ENCODE measurements around the gene PRDM5. TPM values are rescaled to one million over a fixed set of nuclear protein-coding genes. Genes with fewer than 3 reads are reported as not detected.

Gene PRDM5
- total RNA-seq, 1 donor from 2014 or later = 9.0 TPM

DNA sequence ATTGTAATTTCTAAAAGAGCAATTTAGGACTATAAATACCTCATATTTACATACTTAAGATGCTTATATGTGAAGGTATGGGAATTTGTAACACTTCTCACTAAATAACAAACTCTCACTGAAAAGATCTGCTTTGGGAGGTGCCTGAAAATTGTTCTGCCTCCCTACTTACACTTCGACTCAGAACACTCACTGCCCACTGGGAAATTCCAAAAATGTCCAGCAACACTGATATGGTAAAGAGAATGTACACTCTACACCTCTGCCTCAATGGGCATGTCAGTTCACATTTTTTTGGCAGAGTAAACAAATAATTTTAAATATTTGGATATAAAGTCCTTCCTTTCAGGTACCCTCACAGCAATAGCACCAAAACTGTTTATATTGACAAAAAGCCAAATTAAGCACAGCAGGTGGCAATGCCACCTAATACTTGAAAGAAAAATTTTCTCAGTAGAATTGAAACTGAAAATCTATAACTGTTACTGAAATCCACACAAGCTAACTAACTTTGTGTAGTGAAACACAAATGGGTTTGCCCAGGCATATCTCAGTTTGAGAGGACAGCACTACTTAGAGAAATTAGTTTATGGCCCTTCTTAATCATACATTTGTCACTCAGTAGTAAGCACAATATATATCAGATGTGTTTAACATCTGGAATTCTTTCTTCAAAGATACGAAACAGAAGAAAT lies 67.1 kb downstream of the PRDM5 start:
- FAIRE-seq (no peak), DNase-seq (ENCODE audit: low read depth) (no peak)
- TF ChIP-seq, protein P1, sequence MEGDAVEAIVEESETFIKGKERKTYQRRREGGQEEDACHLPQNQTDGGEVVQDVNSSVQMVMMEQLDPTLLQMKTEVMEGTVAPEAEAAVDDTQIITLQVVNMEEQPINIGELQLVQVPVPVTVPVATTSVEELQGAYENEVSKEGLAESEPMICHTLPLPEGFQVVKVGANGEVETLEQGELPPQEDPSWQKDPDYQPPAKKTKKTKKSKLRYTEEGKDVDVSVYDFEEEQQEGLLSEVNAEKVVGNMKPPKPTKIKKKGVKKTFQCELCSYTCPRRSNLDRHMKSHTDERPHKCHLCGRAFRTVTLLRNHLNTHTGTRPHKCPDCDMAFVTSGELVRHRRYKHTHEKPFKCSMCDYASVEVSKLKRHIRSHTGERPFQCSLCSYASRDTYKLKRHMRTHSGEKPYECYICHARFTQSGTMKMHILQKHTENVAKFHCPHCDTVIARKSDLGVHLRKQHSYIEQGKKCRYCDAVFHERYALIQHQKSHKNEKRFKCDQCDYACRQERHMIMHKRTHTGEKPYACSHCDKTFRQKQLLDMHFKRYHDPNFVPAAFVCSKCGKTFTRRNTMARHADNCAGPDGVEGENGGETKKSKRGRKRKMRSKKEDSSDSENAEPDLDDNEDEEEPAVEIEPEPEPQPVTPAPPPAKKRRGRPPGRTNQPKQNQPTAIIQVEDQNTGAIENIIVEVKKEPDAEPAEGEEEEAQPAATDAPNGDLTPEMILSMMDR (IDR thresholded peaks at IDR 0.05; ENCODE audit: insufficient read depth, low read length, severe bottlenecking) = no peak
- H3K36me3 ChIP-seq (ENCODE audit: control insufficient read depth, insufficient read depth, low read length) = no peaks in the 10 kb centered on the region
- no peak overlapping the region for H3K4me3 ChIP-seq (ENCODE audit: low read depth, low read length)
- no peaks in the 10 kb centered on the region for H3K27me3 ChIP-seq (ENCODE audit: control insufficient read depth, insufficient read depth, low read length)

DNA sequence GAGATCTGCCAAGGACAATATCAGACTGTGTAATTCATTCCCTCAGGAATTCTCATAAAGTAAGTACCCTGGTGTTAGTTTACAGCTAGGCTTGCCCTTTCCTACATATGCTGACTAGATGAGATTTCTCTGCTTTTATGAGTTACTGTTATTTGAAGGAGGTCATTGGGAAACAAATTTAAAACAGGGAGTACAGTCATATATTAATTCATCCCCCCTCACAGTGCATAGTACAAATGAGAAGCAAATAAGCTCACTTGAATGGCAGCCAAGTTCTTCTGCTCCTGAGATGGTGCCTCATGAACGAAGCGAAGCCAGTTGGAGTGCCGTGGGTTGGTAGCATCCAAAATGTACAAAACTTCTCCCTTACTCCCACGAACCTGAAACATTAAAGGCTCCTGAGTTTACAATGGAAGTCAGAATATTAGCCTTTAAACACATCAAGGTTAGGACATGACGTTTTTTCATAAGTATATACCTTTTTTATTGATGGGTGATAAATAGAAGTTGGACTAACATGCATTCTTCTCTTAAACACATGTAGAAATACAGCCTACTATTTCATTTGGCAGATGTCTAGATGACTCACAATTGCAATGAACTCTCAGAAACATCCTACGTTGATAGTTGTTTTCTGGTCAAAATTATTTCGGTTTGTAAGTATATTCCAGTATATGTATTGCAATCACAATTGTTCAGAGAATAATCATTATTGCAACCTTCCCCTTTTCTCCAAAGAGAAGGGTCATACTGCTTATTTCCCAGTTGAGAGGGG lies 69.2 kb downstream of the PRDM5 start:
- no peaks in the 10 kb centered on the region for H3K36me3 ChIP-seq (ENCODE audit: control insufficient read depth, insufficient read depth, low read length)
- FAIRE-seq = no peak
- no peaks in the 10 kb centered on the region for H3K27me3 ChIP-seq (ENCODE audit: control insufficient read depth, insufficient read depth, low read length)
- TF ChIP-seq, protein P1 (IDR thresholded peaks at IDR 0.05; ENCODE audit: insufficient read depth, low read length, severe bottlenecking) = no peak
- H3K4me3 ChIP-seq (ENCODE audit: low read depth, low read length) = no peak overlapping the region
- no peak for DNase-seq (ENCODE audit: low read depth)

DNA sequence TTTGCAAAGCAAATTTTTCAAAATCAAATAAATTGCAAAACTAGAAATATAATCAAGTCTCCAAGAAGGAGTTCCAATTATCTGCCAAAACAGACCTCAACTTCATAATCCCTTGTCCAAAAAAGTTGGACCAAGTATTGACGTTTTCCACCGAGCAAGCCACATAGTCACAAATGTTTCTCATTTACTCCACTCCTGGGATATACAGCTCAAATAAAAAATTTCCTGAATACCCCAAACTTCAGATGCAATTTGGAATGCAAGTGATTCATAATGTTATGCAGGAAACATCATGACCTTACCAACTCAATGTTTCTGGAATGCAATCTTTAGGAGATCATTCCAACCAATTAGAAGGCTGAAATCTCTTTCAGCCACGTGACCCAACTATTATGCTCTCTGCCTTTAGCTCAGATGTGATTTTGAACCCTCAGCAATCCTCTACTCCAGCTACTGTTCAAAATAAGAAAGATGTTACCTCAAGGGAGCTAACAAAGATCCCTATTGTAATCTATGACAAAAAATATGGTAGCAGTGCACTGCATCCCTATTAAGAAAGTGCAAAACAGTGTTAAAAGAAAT lies 72.4 kb downstream of the PRDM5 start:
- FAIRE-seq (no peak), DNase-seq (ENCODE audit: low read depth) (no peak)
- TF ChIP-seq, protein P1 (IDR thresholded peaks at IDR 0.05; ENCODE audit: insufficient read depth, low read length, severe bottlenecking) = no peak
- no peak overlapping the region for H3K4me3 ChIP-seq (ENCODE audit: low read depth, low read length)
- H3K27me3 ChIP-seq (ENCODE audit: control insufficient read depth, insufficient read depth, low read length) = no peaks in the 10 kb centered on the region
- no peaks in the 10 kb centered on the region for H3K36me3 ChIP-seq (ENCODE audit: control insufficient read depth, insufficient read depth, low read length)

DNA sequence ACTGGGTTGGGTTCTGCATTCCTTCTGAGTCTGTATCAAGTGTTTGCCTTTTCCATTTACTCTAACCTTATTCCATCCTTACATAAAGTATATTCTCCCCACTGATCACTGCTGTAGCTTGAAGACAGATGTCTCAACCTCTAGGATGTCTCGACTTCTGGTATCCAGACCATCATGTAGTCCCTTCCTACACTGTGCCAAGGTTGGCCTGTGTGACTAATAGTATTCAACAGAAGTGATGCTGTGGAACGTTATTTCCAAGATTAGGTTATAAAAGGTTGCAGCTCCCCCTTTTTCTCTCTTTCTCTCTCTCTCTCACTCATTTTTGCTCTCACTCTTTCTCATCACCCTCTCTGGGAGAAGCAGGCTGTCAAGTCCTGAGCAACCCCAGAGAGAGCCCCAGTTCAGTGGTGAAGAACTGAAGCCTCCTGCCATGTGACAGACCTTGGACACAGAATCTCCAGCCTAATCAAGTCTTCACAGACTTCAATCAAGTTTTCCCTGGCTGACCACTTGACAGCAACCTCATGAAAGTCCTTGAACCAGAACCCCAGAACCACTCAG lies 75.4 kb downstream of the PRDM5 start:
- H3K27me3 ChIP-seq (ENCODE audit: control insufficient read depth, insufficient read depth, low read length) = no peaks in the 10 kb centered on the region
- FAIRE-seq = no peak
- H3K4me3 ChIP-seq (ENCODE audit: low read depth, low read length) = no peak overlapping the region
- TF ChIP-seq, protein P1 (IDR thresholded peaks at IDR 0.05; ENCODE audit: insufficient read depth, low read length, severe bottlenecking) = no peak
- DNase-seq (ENCODE audit: low read depth) = no peak
- H3K36me3 ChIP-seq (ENCODE audit: control insufficient read depth, insufficient read depth, low read length) = no peaks in the 10 kb centered on the region

DNA sequence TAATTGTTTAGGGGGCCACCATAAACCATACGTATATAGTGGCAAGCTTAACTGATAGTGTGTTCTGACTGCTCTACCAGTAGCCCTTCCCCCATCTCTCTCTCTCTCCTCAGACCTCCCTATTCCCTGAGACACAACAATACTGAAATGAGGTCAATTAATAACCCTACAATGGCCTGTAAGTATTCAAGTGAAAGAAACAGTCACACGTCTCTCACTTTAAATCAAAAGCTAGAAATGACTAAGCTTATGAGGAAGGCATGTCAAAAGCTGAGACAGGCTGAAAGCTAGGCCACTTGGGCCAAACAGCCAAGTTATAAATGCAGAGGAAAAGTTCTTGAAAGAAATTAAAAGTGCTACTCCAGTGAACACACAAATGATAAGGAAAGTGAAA lies 78.0 kb downstream of the PRDM5 start:
- no peak for DNase-seq (ENCODE audit: low read depth)
- FAIRE-seq = no peak
- no peak overlapping the region for H3K4me3 ChIP-seq (ENCODE audit: low read depth, low read length)
- TF ChIP-seq, protein P1 (IDR thresholded peaks at IDR 0.05; ENCODE audit: insufficient read depth, low read length, severe bottlenecking) = no peak
- no peaks in the 10 kb centered on the region for H3K36me3 ChIP-seq (ENCODE audit: control insufficient read depth, insufficient read depth, low read length)
- no peaks in the 10 kb centered on the region for H3K27me3 ChIP-seq (ENCODE audit: control insufficient read depth, insufficient read depth, low read length)
